Stimulated activated CD4-positive, alpha-beta T cell treated with anti-CD3 and anti-CD28 coated beads, TNF-alpha, amount 100 ng/mL, for 1 hour (primary cell): ENCODE measurements around the gene SPRR2B.
"Not testable (repeated sequence)": the region's sequence is repeated elsewhere in the genome, so short reads cannot be mapped to it uniquely, and the experiment has no call there.

Experiments
- DNase-seq, 3 donors: peaks; one replicate each; pipeline ENCODE4 v3.0.0-alpha.2; 2020; ENCODE audit warnings: low read depth in 3 of 3, low spot score in 1 of 3

Gene SPRR2B

GRCh38 chr1:153071511-153071910 lies at the start of gene SPRR2B:
SPRR2B (minus strand) TSS chr1:153071611; CDS start chr1:153070839, 772 bp downstream.
- DNase-seq: no peak

GRCh38 chr1:153120945-153121344 lies 49.5 kb upstream of the SPRR2B start:
- no peak for DNase-seq

GRCh38 chr1:153119491-153119971 lies 48.1 kb upstream of the SPRR2B start:
- DNase-seq: no peak

- DNase-seq: not testable (repeated sequence)
These were observed 43.9 kb upstream of the SPRR2B start for GRCh38 chr1:153115264-153115663.

- DNase-seq: no peak
These were observed 42.0 kb upstream of the SPRR2B start, which contains the start of gene SPRR2F for GRCh38 chr1:153113416-153113815. SPRR2F (minus strand) TSS chr1:153113516; CDS start chr1:153112733, 783 bp downstream.

GRCh38 chr1:153112454-153112853 lies 41.0 kb upstream of the SPRR2B start:
- DNase-seq: not testable (repeated sequence)

DNA sequence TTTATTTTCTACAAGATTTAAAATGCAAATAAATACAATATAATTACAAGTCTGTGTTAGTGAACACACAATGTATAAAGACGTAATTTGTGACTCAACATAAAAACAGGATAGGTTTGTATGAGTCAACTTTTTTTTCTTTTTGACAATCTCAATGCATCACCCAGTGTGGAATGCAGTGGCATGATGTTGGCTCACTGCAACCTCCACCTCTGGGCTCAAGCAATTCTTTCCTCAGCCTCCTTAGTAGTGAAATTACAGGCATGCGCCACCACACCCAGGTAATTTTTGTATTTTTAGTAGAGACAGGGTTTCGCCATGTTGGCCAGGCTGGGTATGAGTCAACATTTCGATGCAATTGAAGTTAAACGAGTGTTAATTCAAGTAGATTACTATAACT lies 28.8 kb upstream of the SPRR2B start:
- no peak for DNase-seq

DNA sequence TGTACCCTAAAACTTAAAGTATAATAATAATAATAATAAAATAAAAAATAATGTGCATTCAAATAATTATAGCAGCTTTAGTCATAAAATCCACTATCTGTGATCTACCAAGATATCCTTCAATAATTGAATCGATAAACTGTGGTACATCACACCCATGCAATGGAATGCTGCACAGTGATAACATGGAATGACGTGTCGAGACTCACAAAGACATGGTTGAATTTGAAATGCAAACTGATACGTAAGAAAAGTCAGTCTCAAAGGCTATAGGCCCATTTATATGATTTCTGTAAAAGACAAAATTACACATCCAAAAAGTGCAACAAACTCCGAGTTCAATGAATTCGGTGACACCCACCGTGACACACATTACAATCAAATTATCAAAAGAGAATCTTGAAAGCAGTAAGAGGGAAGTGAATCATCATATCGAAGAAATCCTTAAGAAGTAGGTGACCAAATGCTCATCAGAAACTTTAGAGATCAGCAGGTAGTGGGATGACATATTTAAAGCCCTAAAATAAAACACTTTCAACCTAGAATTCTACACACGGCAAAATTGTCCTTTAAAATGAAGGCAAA lies 28.1 kb upstream of the SPRR2B start:
- DNase-seq: no peak

DNA sequence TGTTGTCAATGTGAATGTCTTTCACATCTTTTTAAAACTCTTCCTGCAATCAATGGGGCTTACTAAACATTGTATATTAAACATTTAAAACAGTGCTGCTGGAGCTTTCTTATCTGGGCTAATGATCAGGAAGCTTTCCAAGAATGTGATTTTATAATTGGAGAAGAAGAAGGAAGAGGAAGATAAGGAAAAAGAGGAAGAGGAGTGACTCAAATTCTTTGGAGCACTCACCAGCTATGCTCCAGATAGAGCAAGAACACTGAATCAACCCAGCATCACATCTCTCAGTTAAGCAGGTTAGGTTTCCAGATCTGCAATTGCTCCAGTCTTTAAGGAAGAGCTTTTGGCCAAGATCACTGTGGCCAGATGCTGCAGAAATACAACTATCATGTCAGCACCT lies 24.4 kb upstream of the SPRR2B start:
- no peak for DNase-seq

GRCh38 chr1:153094426-153094825 lies 23.0 kb upstream of the SPRR2B start, which contains the start of gene SPRR2E:
SPRR2E (minus strand) TSS chr1:153094526; CDS start chr1:153093751, 775 bp downstream.
- no peak for DNase-seq

DNA sequence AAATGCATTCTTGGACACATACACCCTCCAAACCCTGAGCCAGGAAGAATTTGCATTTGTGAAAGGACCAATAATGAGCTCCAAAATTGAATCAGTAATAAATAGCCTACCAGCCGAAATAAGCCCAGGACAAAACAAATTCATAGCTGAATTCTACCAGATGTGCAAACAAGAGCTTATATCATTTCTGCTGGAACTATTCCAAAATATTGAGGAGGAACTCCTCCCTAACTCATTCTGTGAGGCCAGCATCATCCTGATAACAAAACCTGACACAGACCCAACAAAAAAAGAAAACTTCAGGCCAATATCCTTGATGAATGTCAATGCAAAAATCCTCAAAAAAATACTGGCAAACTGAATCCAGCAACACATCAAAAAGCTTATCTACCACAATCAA lies 16.2 kb upstream of the SPRR2B start:
- DNase-seq: no peak

DNA sequence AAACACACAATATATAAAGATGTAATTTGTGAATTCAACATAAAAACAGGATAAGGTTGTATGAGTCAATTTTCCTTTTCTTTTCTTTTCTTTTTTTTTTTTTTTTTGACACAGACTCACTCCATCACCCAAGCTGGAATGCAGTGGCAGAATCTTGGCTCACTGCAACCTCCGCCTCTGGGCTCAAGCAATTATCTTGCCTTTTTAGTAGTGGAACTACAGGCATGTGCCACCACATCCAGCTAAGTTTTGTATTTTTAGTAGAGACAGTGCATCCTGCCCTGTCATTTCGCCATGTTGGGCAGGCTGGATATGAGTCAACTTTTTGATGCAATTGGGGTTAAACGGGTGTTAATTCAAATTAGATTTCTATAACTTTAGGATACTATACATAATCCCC lies 10.3 kb upstream of the SPRR2B start:
- no peak for DNase-seq

DNA sequence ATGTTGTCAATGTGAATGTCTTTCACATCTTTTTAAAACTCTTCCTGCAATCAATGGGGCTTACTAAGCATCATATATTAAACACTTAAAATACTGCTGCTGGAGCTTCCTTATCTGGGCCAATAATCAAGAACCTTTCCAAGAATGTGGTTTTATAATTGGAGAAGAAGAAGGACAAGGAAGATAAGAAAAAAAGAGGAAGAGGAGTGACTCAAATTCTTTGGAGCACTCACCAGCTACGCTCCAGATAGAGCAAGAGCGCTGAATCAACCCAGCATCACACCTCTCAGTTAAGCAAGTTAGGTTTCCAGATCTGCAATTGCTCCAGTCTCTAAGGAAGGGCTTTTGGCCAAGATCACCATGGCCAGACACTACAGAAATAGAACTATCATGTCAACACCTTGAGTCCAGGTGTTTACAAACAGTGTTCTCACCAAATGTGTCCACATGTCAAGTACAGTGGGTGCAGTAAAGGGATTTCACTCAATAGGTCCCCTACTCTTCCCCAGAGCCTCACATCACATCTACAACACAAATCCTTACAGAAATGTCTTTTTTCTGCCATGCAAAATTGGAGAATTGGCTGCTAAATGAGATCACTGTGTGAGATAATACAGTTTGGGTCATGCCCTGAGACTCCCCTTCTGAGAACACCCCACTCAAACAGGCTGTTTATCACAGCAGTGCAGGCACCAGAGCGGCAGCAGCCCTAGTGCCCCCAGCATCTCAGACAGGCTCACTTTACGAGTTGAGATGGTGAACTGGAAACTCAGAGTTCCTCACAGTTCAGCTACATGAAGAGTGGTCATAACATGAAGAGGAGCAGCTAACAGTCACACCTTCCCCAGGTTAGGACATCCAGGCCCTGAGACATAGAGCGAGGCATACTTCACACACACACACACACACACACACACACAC lies 1.7 kb upstream of the SPRR2B start:
- DNase-seq: no peak

GRCh38 chr1:153070243-153070642 lies 1.2 kb downstream of the SPRR2B start:
- DNase-seq: no peak

- no peak for DNase-seq
These were observed 12.3 kb downstream of the SPRR2B start for GRCh38 chr1:153058826-153059784.

GRCh38 chr1:153058154-153058553 lies 13.3 kb downstream of the SPRR2B start:
- DNase-seq: no peak

- DNase-seq: no peak
These were observed 14.0 kb downstream of the SPRR2B start, which contains the start of gene SPRR2A for GRCh38 chr1:153057375-153057774. SPRR2A (minus strand) TSS chr1:153057512; CDS start chr1:153056735, 777 bp downstream.

DNA sequence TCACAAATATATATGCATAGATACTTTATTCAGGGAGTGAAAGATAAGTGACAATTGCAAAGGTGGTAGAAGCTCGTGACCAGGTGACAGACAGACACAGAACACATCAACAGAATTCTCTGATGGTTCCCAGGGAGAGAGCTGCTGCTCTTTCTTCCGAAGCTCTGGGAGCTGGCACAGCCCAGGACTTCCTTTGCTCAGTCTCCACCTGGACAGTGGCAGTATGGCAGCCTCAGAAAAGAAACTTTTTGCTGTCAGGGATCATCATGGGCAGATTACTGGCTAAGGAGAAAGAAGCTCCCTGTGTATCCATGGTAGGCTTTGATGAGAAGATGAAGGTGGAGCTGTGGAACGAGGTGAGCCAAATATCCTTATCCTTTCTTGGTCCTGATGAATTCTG lies 15.3 kb downstream of the SPRR2B start:
- DNase-seq: not testable (repeated sequence)

GRCh38 chr1:153049211-153049610 lies 22.2 kb downstream of the SPRR2B start:
- DNase-seq: no peak

DNA sequence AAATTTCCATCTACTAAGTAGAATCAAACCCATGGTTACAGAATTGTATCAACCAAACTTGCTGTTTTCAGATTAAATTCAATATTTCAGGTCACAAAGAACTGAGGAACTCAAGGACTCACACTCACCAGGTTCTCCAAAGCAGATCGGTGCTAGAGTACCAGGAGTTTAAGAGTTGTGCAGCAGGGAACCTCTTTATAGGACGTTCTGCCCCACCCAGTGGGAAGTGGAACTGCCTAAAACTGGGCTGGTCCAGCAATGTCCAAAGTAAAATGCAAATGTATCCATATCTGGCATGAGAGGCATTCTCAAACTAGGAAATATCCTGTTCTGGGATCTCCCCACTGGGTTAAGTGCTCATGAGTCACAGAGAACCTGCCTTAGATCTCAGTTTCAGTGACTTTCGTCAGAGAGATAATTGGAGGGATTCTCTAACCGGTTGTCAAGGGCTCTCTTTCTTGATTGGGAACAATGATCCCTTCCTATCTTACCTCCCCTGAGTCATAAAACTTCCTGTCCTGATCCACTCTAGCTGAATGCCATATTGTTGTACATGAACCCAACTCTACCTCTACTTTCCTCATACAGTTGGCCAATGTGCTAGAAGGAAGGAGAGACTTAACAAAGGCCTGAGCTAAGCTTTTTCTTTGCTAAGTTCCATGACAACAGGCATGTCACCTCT lies 30.3 kb downstream of the SPRR2B start, which contains the start of gene SPRR2D:
TSS of gene SPRR2D (minus strand) at position 171 of the 682 bp plus-strand sequence. CDS start 774 bp downstream, outside the sequence.
- DNase-seq: no peak
